ENCODE measurements around the gene CYGB.
"Not testable (repeated sequence)": the region's sequence is repeated elsewhere in the genome, so short reads cannot be mapped to it uniquely, and the experiment has no call there.

CYGB gene

GRCh38 chr17:76572201-76572910, 34.8 kb upstream of the CYGB start:
- DNase-seq (ENCODE audit: low spot score in 2 of 2) = no peak
- H3K4me1 Mint-ChIP-seq = peaks cover 13% of the 10 kb centered on the region
- ATAC-seq = no peak
- H3K9me3 Mint-ChIP-seq = no peaks in the 10 kb centered on the region
- no peak overlapping the region for H3K4me3 Mint-ChIP-seq
- no peak overlapping the region for H3K27ac Mint-ChIP-seq
- H3K36me3 Mint-ChIP-seq = peaks cover 6% of the 10 kb centered on the region

- Mint-ChIP-seq H3K4me3 (no peak overlapping the region), H3K36me3 (peaks cover 20% of the 10 kb centered on the region), H3K9me3 (no peaks in the 10 kb centered on the region), H3K4me1 (peaks cover 27% of the 10 kb centered on the region), H3K27ac (no peak overlapping the region)
- ATAC-seq (peak; percentile 17), DNase-seq (ENCODE audit: low spot score in 2 of 2) (no peak)
Measured at GRCh38 chr17:76570877-76571471, 33.5 kb upstream of the CYGB start.

GRCh38 chr17:76570457-76570856, 32.9 kb upstream of the CYGB start:
- peaks cover 25% of the 10 kb centered on the region for H3K36me3 Mint-ChIP-seq
- no peak for DNase-seq (ENCODE audit: low spot score in 2 of 2)
- no peaks in the 10 kb centered on the region for H3K9me3 Mint-ChIP-seq

GRCh38 chr17:76569607-76570279, 32.2 kb upstream of the CYGB start:
- Mint-ChIP-seq H3K27ac (no peak overlapping the region), H3K4me3 (no peak overlapping the region), H3K9me3 (no peaks in the 10 kb centered on the region), H3K4me1 (peaks cover 39% of the 10 kb centered on the region), H3K36me3 (peaks cover 32% of the 10 kb centered on the region)
- ATAC-seq = no peak
- no peak for DNase-seq (ENCODE audit: low spot score in 2 of 2)

More at GRCh38 chr17:76570457-76570856, 32.9 kb upstream of the CYGB start:
- no peak overlapping the region for H3K27ac Mint-ChIP-seq
- ATAC-seq = no peak
- peaks cover 32% of the 10 kb centered on the region for H3K4me1 Mint-ChIP-seq
- no peak overlapping the region for H3K4me3 Mint-ChIP-seq

GRCh38 chr17:76568811-76569221, 31.3 kb upstream of the CYGB start:
- H3K36me3 Mint-ChIP-seq = peaks cover 41% of the 10 kb centered on the region

GRCh38 chr17:76567634-76568432, 30.3 kb upstream of the CYGB start:
- no peak overlapping the region for H3K4me3 Mint-ChIP-seq
- ATAC-seq (no peak), DNase-seq (ENCODE audit: low spot score in 2 of 2) (no peak)
- no peaks in the 10 kb centered on the region for H3K9me3 Mint-ChIP-seq
- H3K36me3 Mint-ChIP-seq = peaks cover 51% of the 10 kb centered on the region
- peaks cover 44% of the 10 kb centered on the region for H3K4me1 Mint-ChIP-seq
- H3K27ac Mint-ChIP-seq = peak overlapping the region; percentile 81

More at GRCh38 chr17:76568811-76569221, 31.3 kb upstream of the CYGB start:
- Mint-ChIP-seq H3K27ac (peak overlapping the region; percentile 81), H3K4me1 (peaks cover 39% of the 10 kb centered on the region), H3K9me3 (no peaks in the 10 kb centered on the region), H3K4me3 (no peak overlapping the region)
- ATAC-seq = no peak
- DNase-seq (ENCODE audit: low spot score in 2 of 2) = no peak

GRCh38 chr17:76566988-76567431, 29.5 kb upstream of the CYGB start:
- DNase-seq (ENCODE audit: low spot score in 2 of 2) (no peak), ATAC-seq (no peak)
- no peaks in the 10 kb centered on the region for H3K9me3 Mint-ChIP-seq
- H3K27ac Mint-ChIP-seq = peak overlapping the region; percentile 81
- H3K4me3 Mint-ChIP-seq = no peak overlapping the region
- H3K4me1 Mint-ChIP-seq = peaks cover 50% of the 10 kb centered on the region
- peaks cover 59% of the 10 kb centered on the region for H3K36me3 Mint-ChIP-seq

- ATAC-seq = no peak
- DNase-seq (ENCODE audit: low spot score in 2 of 2) = no peak
- H3K36me3 Mint-ChIP-seq = peaks cover 64% of the 10 kb centered on the region
- no peaks in the 10 kb centered on the region for H3K9me3 Mint-ChIP-seq
- H3K27ac Mint-ChIP-seq = peak overlapping the region; percentile 81
- peaks cover 54% of the 10 kb centered on the region for H3K4me1 Mint-ChIP-seq
- H3K4me3 Mint-ChIP-seq = no peak overlapping the region
Measured at GRCh38 chr17:76566613-76566943, 29.1 kb upstream of the CYGB start.

GRCh38 chr17:76565728-76566612, 28.5 kb upstream of the CYGB start:
- Mint-ChIP-seq H3K9me3 (no peaks in the 10 kb centered on the region), H3K27ac (peak overlapping the region; percentile 81), H3K4me1 (peaks cover 60% of the 10 kb centered on the region), H3K4me3 (no peak overlapping the region), H3K36me3 (peaks cover 70% of the 10 kb centered on the region)
- no peak for ATAC-seq
- no peak for DNase-seq (ENCODE audit: low spot score in 2 of 2)

GRCh38 chr17:76564991-76565727, 27.6 kb upstream of the CYGB start:
- Mint-ChIP-seq H3K27ac (peak overlapping the region; percentile 81), H3K4me1 (peaks cover 67% of the 10 kb centered on the region), H3K36me3 (peaks cover 78% of the 10 kb centered on the region)
- DNase-seq (ENCODE audit: low spot score in 2 of 2); H3K4me3 Mint-ChIP-seq; H3K9me3 Mint-ChIP-seq: not testable (repeated sequence)
- peak; percentile 85 for ATAC-seq

GRCh38 chr17:76563359-76563758, 25.9 kb upstream of the CYGB start:
- ATAC-seq = peak; percentile 15
- H3K36me3 Mint-ChIP-seq = peaks cover 96% of the 10 kb centered on the region

GRCh38 chr17:76562734-76563148, 25.2 kb upstream of the CYGB start:
- H3K4me3 Mint-ChIP-seq = peak overlapping the region; percentile 99
- peak overlapping the region; percentile 86 for H3K27ac Mint-ChIP-seq
- H3K4me1 Mint-ChIP-seq = peaks cover 81% of the 10 kb centered on the region
- H3K36me3 Mint-ChIP-seq = peaks cover 100% of the 10 kb centered on the region
- peak; percentile 53 for ATAC-seq
- H3K9me3 Mint-ChIP-seq = no peaks in the 10 kb centered on the region
- no peak for DNase-seq (ENCODE audit: low spot score in 2 of 2)

More at GRCh38 chr17:76563359-76563758, 25.9 kb upstream of the CYGB start:
- H3K9me3 Mint-ChIP-seq; DNase-seq (ENCODE audit: low spot score in 2 of 2): not testable (repeated sequence)
- Mint-ChIP-seq H3K27ac (peak overlapping the region; percentile 86), H3K4me1 (peaks cover 81% of the 10 kb centered on the region), H3K4me3 (peak overlapping the region; percentile 99)

- H3K36me3 Mint-ChIP-seq = peaks cover 100% of the 10 kb centered on the region
- H3K9me3 Mint-ChIP-seq = no peaks in the 10 kb centered on the region
- ATAC-seq = no peak
- H3K4me3 Mint-ChIP-seq = peak overlapping the region; percentile 99
- H3K27ac Mint-ChIP-seq = peak overlapping the region; percentile 100
- peaks cover 81% of the 10 kb centered on the region for H3K4me1 Mint-ChIP-seq
- DNase-seq (ENCODE audit: low spot score in 2 of 2) = no peak
Measured at GRCh38 chr17:76561799-76562268, 24.3 kb upstream of the CYGB start.

GRCh38 chr17:76561332-76561731, 23.8 kb upstream of the CYGB start:
- peaks cover 80% of the 10 kb centered on the region for H3K4me1 Mint-ChIP-seq
- no peak for ATAC-seq
- no peaks in the 10 kb centered on the region for H3K9me3 Mint-ChIP-seq
- H3K27ac Mint-ChIP-seq = peak overlapping the region; percentile 100
- peaks cover 95% of the 10 kb centered on the region for H3K36me3 Mint-ChIP-seq
- no peak for DNase-seq (ENCODE audit: low spot score in 2 of 2)
- H3K4me3 Mint-ChIP-seq = peak overlapping the region; percentile 99
